ENCODE data around the gene MYH14.

Gene MYH14

GRCh38 chr19:50309396-50310125 is 106.1 kb downstream of the MYH14 start:
- H3K4me3 ChIP-seq (ENCODE audit: control insufficient read depth, low read depth, low read length) = no peak overlapping the region

GRCh38 chr19:50310759-50311465 is 107.5 kb downstream of the MYH14 start:
- no peak for DNase-seq (ENCODE audit: low read depth)
- H3K4me3 ChIP-seq (ENCODE audit: control insufficient read depth, low read depth, low read length) = no peak overlapping the region
- TF ChIP-seq, protein P1, sequence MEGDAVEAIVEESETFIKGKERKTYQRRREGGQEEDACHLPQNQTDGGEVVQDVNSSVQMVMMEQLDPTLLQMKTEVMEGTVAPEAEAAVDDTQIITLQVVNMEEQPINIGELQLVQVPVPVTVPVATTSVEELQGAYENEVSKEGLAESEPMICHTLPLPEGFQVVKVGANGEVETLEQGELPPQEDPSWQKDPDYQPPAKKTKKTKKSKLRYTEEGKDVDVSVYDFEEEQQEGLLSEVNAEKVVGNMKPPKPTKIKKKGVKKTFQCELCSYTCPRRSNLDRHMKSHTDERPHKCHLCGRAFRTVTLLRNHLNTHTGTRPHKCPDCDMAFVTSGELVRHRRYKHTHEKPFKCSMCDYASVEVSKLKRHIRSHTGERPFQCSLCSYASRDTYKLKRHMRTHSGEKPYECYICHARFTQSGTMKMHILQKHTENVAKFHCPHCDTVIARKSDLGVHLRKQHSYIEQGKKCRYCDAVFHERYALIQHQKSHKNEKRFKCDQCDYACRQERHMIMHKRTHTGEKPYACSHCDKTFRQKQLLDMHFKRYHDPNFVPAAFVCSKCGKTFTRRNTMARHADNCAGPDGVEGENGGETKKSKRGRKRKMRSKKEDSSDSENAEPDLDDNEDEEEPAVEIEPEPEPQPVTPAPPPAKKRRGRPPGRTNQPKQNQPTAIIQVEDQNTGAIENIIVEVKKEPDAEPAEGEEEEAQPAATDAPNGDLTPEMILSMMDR (IDR thresholded peaks at IDR 0.05; ENCODE audit: control insufficient read depth, insufficient read depth, low read depth, low read length, missing control alignments) = no peak

More at GRCh38 chr19:50309396-50310125, 106.1 kb downstream of the MYH14 start:
- no peak for DNase-seq (ENCODE audit: low read depth)
- TF ChIP-seq, protein P1 (IDR thresholded peaks at IDR 0.05; ENCODE audit: control insufficient read depth, insufficient read depth, low read depth, low read length, missing control alignments) = no peak

- no peak for DNase-seq (ENCODE audit: low read depth)
- H3K4me3 ChIP-seq (ENCODE audit: control insufficient read depth, low read depth, low read length) = no peak overlapping the region; the same call in 1 of the 2 replicates
- TF ChIP-seq, protein P1 (IDR thresholded peaks at IDR 0.05; ENCODE audit: control insufficient read depth, insufficient read depth, low read depth, low read length, missing control alignments) = no peak
Measured at GRCh38 chr19:50311723-50312635, 108.6 kb downstream of the MYH14 start.

DNA sequence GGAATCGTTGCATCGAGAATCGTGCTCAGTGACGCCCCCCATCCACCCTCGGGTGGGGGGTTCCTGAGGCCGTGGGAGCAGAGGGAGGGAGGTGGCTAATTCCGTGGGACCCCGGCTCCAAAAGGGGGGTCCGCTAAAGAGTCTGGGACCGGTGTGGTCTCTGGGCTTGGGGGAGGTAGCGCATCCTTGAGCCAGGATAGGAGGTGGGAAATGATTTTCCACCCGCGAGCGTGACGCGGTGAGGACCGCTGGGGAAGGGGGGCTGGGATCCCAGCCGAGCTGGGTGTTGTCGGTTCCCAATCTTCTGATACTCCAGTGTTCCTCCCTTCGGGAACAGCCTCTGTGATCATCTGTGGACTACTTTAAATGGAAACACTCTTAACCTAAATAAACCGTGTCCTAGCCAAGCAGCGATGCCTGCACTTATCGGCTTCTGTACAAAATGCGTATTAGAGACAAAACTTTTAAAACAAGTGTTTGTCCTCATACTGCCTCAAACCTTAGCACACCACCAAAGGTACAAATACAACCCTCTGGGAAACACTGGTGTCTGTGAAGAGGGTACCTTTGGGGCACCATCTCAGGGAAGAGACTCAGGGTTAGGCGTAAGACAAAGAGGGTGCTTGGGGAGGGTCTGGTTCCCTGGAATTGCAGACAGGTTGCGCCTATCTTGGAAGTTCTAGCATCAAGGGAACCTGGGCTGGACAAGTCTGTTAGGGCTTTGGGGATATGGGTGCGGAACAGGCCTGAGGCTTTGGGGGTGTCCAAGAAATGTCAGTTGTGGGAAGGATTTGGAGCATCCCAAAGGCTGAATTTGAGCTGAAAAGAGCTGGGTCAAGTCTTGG is 109.8 kb downstream of the MYH14 start:
- DNase-seq (ENCODE audit: low read depth) = no peak
- TF ChIP-seq, protein P1 (IDR thresholded peaks at IDR 0.05; ENCODE audit: control insufficient read depth, insufficient read depth, low read depth, low read length, missing control alignments) = no peak
- H3K4me3 ChIP-seq (ENCODE audit: control insufficient read depth, low read depth, low read length) = no peak overlapping the region

DNA sequence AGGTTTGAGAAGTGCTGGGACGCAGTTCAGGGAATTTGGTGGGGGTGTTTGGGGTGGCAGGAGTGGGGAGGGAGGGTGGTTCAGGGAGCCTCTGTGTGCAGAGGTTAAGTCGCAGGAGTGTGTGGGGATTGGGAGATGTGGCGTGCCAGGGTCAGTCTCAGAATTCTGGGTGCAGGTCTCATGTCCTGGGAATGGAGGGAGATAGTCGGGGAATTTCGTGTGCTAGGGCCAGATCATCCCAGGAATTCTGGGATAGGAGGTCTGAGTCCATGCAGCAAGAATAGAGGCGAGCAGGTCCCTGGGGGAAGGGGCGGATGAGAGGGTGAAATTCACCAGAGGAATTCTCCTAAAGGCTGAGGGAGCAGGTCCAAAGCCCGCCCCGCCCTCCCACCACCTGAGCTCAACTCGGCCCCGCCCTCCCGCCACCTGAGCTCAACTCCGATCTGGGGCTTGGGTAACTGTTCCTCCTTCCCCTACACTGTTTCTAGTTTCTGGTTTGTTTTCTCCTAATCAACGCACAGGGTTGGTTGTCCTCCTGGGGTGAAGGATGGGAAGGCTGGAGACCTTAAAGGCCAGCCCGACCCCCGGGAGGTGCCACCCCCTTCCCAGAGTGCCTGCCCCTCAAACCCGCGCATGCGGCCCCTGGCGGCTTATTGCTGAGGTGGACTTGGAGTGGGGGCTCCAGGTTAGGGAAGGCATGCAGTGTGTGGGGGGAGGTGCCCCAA is 110.6 kb downstream of the MYH14 start:
- H3K4me3 ChIP-seq (ENCODE audit: control insufficient read depth, low read depth, low read length) = no peak overlapping the region
- DNase-seq (ENCODE audit: low read depth) = no peak
- TF ChIP-seq, protein P1 (IDR thresholded peaks at IDR 0.05; ENCODE audit: control insufficient read depth, insufficient read depth, low read depth, low read length, missing control alignments) = no peak
